HL-60 (cell line): Measurements from ENCODE around the gene TRPC1.

Source experiments
- DNase-seq, 2 experiments: peaks; one replicate each; pipeline ENCODE4 v3.0.0-alpha.2; 2010 to 2020; ENCODE audit warnings: low read depth in 1 of 2, low spot score in 1 of 2
- H3K27ac ChIP-seq: fragments of 250-450 bp; sonication (Bioruptor Pico); replicated peaks from 2 replicates; pipeline ENCODE4 v1.5.1; 2020; ENCODE audit warnings: mild to moderate bottlenecking, moderate library complexity
- H3K27me3 ChIP-seq: fragments of 250-450 bp; sonication (Bioruptor Pico); 2 replicates; pipeline ENCODE4 v1.5.1; 2021; ENCODE audit warnings: mild to moderate bottlenecking, moderate library complexity; ENCODE audit not compliant: insufficient read depth, poor library complexity, severe bottlenecking
- H3K4me3 ChIP-seq: replicated peaks from 2 replicates; pipeline ENCODE4 v1.5.1; 2011; ENCODE audit warnings: mild to moderate bottlenecking, control low read depth, low read length; ENCODE audit not compliant: insufficient read depth
- GABPA ChIP-seq: IDR thresholded peaks from 2 replicates; pipeline ENCODE4 v1.6.1; 2012; ENCODE audit warnings: low read depth
- POLR2AphosphoS5 ChIP-seq: IDR thresholded peaks from 2 replicates; pipeline ENCODE4 v1.6.1; 2012; ENCODE audit warnings: low read depth
- SPI1 ChIP-seq: IDR thresholded peaks from 2 replicates; pipeline ENCODE4 v1.6.1; 2012; ENCODE audit warnings: low read depth, mild to moderate bottlenecking, borderline replicate concordance
- TF ChIP-seq, protein P1 (sequence below): IDR thresholded peaks from one replicate; pipeline ENCODE4 v1.5.1; 2011; ENCODE audit warnings: low read length, control low read depth, inconsistent platforms; ENCODE audit not compliant: insufficient read depth
- TF ChIP-seq, protein P2 (sequence below): IDR thresholded peaks from 2 replicates; pipeline ENCODE4 v1.6.1; 2012; ENCODE audit warnings: low read depth; ENCODE audit not compliant: insufficient replicate concordance

Gene TRPC1

DNA sequence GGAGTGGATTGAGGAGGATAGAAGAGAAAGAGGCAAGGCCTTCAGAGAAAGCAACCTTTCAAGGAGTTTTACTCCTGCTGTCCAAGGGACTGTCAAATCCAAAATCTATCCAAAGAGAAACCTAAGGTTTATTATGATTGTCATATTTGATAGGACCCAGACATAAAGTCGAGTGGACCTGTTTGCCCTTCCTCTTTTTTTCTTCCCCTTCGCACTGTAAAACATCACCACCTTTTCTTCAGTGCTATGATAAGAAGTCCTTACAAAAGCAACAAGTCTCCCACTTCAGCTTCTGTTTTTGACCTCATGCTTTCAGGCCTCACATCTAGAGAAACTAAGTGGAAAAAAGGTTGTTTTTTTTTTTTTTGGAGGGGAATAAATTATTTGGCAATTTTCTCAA is 73.0 kb downstream of the TRPC1 start:
- TF ChIP-seq SPI1, result peak; percentile 87
- TF ChIP-seq POLR2AphosphoS5, result no peak
- no peak for DNase-seq

DNA sequence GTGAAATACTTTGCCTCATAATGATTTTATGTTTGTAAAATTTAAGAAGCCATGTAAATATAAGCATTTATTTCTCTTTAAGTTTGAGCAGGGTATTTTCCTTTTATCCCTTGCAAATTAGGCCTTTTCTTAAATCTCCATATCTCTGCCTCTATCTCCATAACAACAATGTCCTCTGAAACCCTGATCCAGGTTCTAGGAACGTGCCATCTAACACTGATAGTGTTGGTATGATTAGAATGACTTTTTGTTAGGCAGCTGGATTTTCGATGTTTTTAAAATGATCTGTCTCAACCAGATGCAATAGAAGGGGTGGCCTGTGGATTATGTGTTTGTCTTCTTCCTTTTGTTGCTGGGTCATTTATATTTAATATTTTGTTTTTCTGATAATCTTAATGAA is 77.9 kb downstream of the TRPC1 start:
- Histone ChIP-seq H3K27me3 (peaks cover 9% of the 10 kb centered on the region), H3K27ac (no peak overlapping the region), H3K4me3 (no peak overlapping the region)
- TF ChIP-seq POLR2AphosphoS5, result no peak
- no peak for DNase-seq

More for the DNA sequence above, 73.0 kb downstream of the TRPC1 start:
- H3K27me3 ChIP-seq, result no peaks in the 10 kb centered on the region
- no peak overlapping the region for H3K27ac ChIP-seq
- H3K4me3 ChIP-seq, result no peak overlapping the region

DNA sequence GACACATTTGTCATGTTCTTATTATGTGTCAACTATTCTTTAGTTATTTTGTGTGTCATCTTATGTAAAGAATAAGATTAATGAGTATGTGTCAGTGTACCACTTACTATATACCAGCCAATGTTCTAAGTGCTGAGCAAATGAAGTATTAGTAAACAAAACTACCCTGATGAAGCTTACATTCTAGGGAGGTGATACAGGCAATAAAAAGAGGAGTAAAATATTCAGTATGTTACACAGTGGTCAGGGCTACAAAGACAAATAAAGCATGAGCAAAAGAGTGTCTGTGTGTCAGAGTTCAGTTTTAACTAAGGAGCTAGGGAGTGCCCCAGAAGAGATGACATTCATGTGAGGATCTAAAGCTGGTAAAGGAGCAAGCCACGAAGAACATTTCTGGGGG is 79.1 kb downstream of the TRPC1 start:
- no peak for DNase-seq

GRCh38 chr3:142808103-142808917 is 84.5 kb downstream of the TRPC1 start:
- H3K4me3 ChIP-seq, result no peak overlapping the region
- DNase-seq, result no peak
- TF ChIP-seq, protein P1, sequence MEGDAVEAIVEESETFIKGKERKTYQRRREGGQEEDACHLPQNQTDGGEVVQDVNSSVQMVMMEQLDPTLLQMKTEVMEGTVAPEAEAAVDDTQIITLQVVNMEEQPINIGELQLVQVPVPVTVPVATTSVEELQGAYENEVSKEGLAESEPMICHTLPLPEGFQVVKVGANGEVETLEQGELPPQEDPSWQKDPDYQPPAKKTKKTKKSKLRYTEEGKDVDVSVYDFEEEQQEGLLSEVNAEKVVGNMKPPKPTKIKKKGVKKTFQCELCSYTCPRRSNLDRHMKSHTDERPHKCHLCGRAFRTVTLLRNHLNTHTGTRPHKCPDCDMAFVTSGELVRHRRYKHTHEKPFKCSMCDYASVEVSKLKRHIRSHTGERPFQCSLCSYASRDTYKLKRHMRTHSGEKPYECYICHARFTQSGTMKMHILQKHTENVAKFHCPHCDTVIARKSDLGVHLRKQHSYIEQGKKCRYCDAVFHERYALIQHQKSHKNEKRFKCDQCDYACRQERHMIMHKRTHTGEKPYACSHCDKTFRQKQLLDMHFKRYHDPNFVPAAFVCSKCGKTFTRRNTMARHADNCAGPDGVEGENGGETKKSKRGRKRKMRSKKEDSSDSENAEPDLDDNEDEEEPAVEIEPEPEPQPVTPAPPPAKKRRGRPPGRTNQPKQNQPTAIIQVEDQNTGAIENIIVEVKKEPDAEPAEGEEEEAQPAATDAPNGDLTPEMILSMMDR, result no peak
- TF ChIP-seq, protein P2, sequence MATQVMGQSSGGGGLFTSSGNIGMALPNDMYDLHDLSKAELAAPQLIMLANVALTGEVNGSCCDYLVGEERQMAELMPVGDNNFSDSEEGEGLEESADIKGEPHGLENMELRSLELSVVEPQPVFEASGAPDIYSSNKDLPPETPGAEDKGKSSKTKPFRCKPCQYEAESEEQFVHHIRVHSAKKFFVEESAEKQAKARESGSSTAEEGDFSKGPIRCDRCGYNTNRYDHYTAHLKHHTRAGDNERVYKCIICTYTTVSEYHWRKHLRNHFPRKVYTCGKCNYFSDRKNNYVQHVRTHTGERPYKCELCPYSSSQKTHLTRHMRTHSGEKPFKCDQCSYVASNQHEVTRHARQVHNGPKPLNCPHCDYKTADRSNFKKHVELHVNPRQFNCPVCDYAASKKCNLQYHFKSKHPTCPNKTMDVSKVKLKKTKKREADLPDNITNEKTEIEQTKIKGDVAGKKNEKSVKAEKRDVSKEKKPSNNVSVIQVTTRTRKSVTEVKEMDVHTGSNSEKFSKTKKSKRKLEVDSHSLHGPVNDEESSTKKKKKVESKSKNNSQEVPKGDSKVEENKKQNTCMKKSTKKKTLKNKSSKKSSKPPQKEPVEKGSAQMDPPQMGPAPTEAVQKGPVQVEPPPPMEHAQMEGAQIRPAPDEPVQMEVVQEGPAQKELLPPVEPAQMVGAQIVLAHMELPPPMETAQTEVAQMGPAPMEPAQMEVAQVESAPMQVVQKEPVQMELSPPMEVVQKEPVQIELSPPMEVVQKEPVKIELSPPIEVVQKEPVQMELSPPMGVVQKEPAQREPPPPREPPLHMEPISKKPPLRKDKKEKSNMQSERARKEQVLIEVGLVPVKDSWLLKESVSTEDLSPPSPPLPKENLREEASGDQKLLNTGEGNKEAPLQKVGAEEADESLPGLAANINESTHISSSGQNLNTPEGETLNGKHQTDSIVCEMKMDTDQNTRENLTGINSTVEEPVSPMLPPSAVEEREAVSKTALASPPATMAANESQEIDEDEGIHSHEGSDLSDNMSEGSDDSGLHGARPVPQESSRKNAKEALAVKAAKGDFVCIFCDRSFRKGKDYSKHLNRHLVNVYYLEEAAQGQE, result no peak
- TF ChIP-seq SPI1 (no peak), POLR2AphosphoS5 (no peak), GABPA (no peak)
- H3K27ac ChIP-seq, result no peak overlapping the region
- peaks cover 9% of the 10 kb centered on the region for H3K27me3 ChIP-seq

More for the DNA sequence above, 79.1 kb downstream of the TRPC1 start:
- H3K4me3 ChIP-seq, result no peak overlapping the region
- TF ChIP-seq SPI1 (no peak), GABPA (no peak), POLR2AphosphoS5 (no peak)
- TF ChIP-seq, protein P1, result no peak
- TF ChIP-seq, protein P2, result no peak
- peaks cover 9% of the 10 kb centered on the region for H3K27me3 ChIP-seq
- H3K27ac ChIP-seq, result no peak overlapping the region

DNA sequence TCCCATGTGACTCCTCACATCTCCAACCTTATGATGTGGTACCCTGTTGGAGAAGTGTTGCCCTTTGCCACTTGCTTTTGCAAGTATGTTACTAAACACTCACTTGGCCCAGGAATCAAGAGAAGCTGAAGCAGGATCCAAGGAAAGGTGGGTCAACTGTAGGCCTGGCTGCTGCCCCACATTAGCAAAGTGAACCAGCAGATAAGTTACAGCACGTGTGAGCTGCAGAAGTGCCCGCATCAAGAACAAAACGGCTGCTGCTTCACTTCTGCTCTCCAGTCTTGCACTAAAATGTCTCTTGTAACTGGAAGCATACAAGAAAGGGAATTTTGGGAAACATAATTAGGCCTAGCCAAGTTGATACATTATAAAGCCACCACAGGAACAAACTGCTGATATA is 85.4 kb downstream of the TRPC1 start:
- DNase-seq, result no peak
- no peak overlapping the region for H3K4me3 ChIP-seq
- TF ChIP-seq, protein P2, result no peak
- TF ChIP-seq SPI1 (no peak), POLR2AphosphoS5 (no peak), GABPA (no peak)
- TF ChIP-seq, protein P1, result no peak
- no peak overlapping the region for H3K27ac ChIP-seq
- H3K27me3 ChIP-seq, result peaks cover 5% of the 10 kb centered on the region
